Stimulated activated CD4-positive, alpha-beta T cell treated with anti-CD3 and anti-CD28 coated beads, Interleukin-12 subunit alpha, Interleukin-12 subunit beta, amount 100 ng/mL, for 48 hours (primary cell): ENCODE measurements around the gene MRGPRF.

Source experiments
- DNase-seq, 3 donors: peaks; one replicate each; pipeline ENCODE4 v3.0.0-alpha.2; 2020; ENCODE audit warnings: low read depth in 2 of 3, low spot score in 1 of 3

The MRGPRF gene

GRCh38 chr11:69013009-69013951 lies at the start of gene MRGPRF:
Gene MRGPRF, minus strand, starts transcription at chr11:69013246. Its CDS starts 3,345 bp downstream, at chr11:69009901.
- DNase-seq, result no peak

GRCh38 chr11:69062169-69062855 lies 49.3 kb upstream of the MRGPRF start:
- no peak for DNase-seq

GRCh38 chr11:69061713-69062053 lies 48.6 kb upstream of the MRGPRF start:
- no peak for DNase-seq

- no peak for DNase-seq
These were observed 48.0 kb upstream of the MRGPRF start for GRCh38 chr11:69060806-69061712.

- DNase-seq, result no peak
These were observed 46.9 kb upstream of the MRGPRF start for GRCh38 chr11:69059985-69060384.

- no peak for DNase-seq
These were observed 46.4 kb upstream of the MRGPRF start for GRCh38 chr11:69059429-69059828.

- DNase-seq, result no peak
These were observed 45.6 kb upstream of the MRGPRF start for GRCh38 chr11:69058511-69059270.

- DNase-seq, result no peak
These were observed 44.8 kb upstream of the MRGPRF start for GRCh38 chr11:69057801-69058200.

- no peak for DNase-seq
These were observed 44.2 kb upstream of the MRGPRF start for GRCh38 chr11:69057236-69057635.

GRCh38 chr11:69055598-69056516 lies 42.8 kb upstream of the MRGPRF start:
- no peak for DNase-seq

- no peak for DNase-seq
These were observed 42.2 kb upstream of the MRGPRF start for GRCh38 chr11:69055212-69055586.

- no peak for DNase-seq
These were observed 41.6 kb upstream of the MRGPRF start for GRCh38 chr11:69054397-69055211.

- DNase-seq, result no peak
These were observed 40.7 kb upstream of the MRGPRF start for GRCh38 chr11:69053546-69054396.

GRCh38 chr11:69053169-69053477 lies 40.1 kb upstream of the MRGPRF start:
- DNase-seq, result no peak

- no peak for DNase-seq
These were observed 39.5 kb upstream of the MRGPRF start for GRCh38 chr11:69052343-69053168.

GRCh38 chr11:69051381-69052342 lies 38.6 kb upstream of the MRGPRF start:
- no peak for DNase-seq
